Activated CD4-positive, alpha-beta T cell treated with anti-CD3 and anti-CD28 coated beads for 36 hours (primary cell): Measurements from ENCODE around the gene SIK3. TPM values are rescaled to one million over a fixed set of nuclear protein-coding genes. Genes with fewer than 3 reads are reported as not detected.
"Not testable (repeated sequence)": the region's sequence is repeated elsewhere in the genome, so short reads cannot be mapped to it uniquely, and the experiment has no call there.

Experiments
- ATAC-seq: fragments of 200-7000 bp; cut with Tn5 transposase; one replicate; pipeline ENCODE4 v1.10.0; 2021; ENCODE audit warnings: mild to moderate bottlenecking, moderate library complexity
- CTCF ChIA-PET: fragments of 350-600 bp; sonication (Branson Sonifier 250); formaldehyde crosslinking; loops from one replicate; lab custom pipeline; 2021; ENCODE audit warnings: antibody characterized with exemption; lab: Charles Lee
- POLR2A ChIA-PET: fragments of 350-600 bp; sonication (Branson Sonifier 250); formaldehyde crosslinking; loops from one replicate; lab custom pipeline; 2021; ENCODE audit warnings: antibody characterized with exemption, inconsistent platforms; lab: Charles Lee
- DNase-seq: peaks from one replicate; pipeline ENCODE4 v3.0.0-alpha.2; 2020
- H3K27ac Mint-ChIP-seq: one replicate; pipeline ENCODE4 v1.8.0; 2021; ENCODE audit warnings: mixed read lengths
- H3K27me3 Mint-ChIP-seq: one replicate; pipeline ENCODE4 v1.8.0; 2021; ENCODE audit warnings: mixed read lengths
- H3K36me3 Mint-ChIP-seq: one replicate; pipeline ENCODE4 v1.8.0; 2021; ENCODE audit warnings: low read depth, mixed read lengths
- H3K4me1 Mint-ChIP-seq: one replicate; pipeline ENCODE4 v1.8.0; 2021; ENCODE audit warnings: mixed read lengths
- H3K4me3 Mint-ChIP-seq: one replicate; pipeline ENCODE4 v1.8.0; 2021; ENCODE audit warnings: mild to moderate bottlenecking, moderate library complexity, mixed read lengths
- H3K9me3 Mint-ChIP-seq: one replicate; pipeline ENCODE4 v1.8.0; 2021; ENCODE audit warnings: low read depth, mixed read lengths
- intact Hi-C, 2 experiments: fragments of 100-400 bp; cut with DNase I in 1 of 2; cut with micrococcal nuclease in 1 of 2; formaldehyde crosslinking; loops; one replicate each; pipeline versions ENCODE4 v1.14.2 to v1.15.1; 2022 to 2024; cut with DNase I, micrococcal nuclease
- total RNA-seq, 2 experiments: library from RNA; stranded (reverse); gene quantifications; one replicate each; pipeline ENCODE4 v1.2.3, GENCODE V29; 2021

The SIK3 gene
- total RNA-seq, 2 experiments from 2014 or later = 23.6 to 25.3 TPM

DNA sequence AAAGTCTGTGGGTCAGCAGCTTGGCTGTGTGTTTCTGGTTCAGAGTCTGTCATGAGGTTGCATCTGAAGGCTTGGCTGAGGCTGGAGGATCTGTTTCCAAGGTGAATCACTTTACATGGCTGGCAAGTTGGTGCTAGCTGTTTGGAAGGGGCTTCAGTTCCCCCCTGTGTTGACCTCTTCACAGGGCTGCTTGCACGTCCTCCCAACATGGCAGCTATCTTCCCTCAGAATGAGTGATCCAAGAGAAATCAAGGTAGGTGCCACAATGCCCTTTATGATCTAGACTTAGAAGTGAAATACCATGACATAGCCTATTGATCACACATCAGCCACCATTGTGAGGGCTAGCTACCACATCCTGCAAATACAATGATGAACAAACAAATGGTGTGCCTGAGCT is 285.1 kb downstream of the SIK3 start:
- H3K4me3 Mint-ChIP-seq = no peak overlapping the region
- no peaks in the 10 kb centered on the region for H3K9me3 Mint-ChIP-seq
- H3K27me3 Mint-ChIP-seq = no peaks in the 10 kb centered on the region
- POLR2A ChIA-PET = no interaction called here
- CTCF ChIA-PET = interaction anchor here (0.6 to 2.0 kb wide), 7 partner anchors 9 to 293 kb away, joined by 3 to 10 read pairs (median 3); partner anchors contain the start of gene APOA5
- intact Hi-C loops = no loop called here
- no peak overlapping the region for H3K27ac Mint-ChIP-seq
- DNase-seq (no peak), ATAC-seq (no peak)
- no peaks in the 10 kb centered on the region for H3K4me1 Mint-ChIP-seq
- no peaks in the 10 kb centered on the region for H3K36me3 Mint-ChIP-seq

DNA sequence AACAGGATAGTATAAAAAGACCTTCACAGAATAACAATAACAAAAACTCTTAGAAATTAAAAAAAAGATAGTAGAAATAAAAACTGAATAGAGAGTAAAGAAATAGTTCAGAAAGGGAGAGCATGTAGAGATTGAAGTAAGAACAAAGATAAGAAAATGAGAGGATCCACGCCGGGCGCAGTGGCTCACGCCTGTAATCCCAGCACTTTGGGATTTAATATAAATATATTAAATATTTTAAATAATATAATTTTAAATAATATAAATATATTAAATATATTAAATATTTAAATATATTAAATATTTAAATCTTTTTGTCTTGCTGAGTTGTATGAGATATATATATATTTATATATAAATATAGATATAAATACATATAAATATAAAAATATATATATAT is 286.1 kb downstream of the SIK3 start:
- Mint-ChIP-seq H3K27ac (no peak overlapping the region), H3K9me3 (no peaks in the 10 kb centered on the region), H3K36me3 (no peaks in the 10 kb centered on the region), H3K27me3 (no peaks in the 10 kb centered on the region), H3K4me3 (no peak overlapping the region), H3K4me1 (no peaks in the 10 kb centered on the region)
- DNase-seq (no peak), ATAC-seq (no peak)
- ChIA-PET CTCF (interaction anchor here (2.0 kb wide), 1 partner anchor 21 kb away, joined by 10 read pairs; the partner anchor contains the start of gene APOA5), POLR2A (no interaction called here)
- intact Hi-C loops = no loop called here

DNA sequence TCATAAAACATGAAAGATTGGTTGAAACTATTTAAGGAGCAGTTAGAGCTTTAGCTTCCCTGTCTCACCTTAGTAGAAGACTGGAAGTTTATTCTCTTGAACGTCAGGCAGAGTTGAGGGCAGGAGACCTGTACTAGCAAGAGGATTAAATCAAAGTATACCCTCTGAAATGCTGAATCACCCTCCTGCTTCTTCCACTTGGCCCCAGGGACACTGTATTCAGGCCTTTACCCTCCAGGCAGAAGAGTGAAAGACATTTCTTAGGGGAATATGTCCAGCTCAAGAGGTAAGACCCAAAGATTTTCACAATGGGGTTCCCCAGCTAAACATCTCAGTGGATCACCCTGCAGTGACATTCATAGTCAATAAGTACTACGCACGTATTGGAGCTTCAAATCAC is 287.0 kb downstream of the SIK3 start:
- ChIA-PET CTCF (interaction anchor here (0.6 to 2.2 kb wide), 4 partner anchors 24 to 298 kb away, joined by 3 to 7 read pairs (median 4); no protein-coding TSS in a partner anchor), POLR2A (no interaction called here)
- no peaks in the 10 kb centered on the region for H3K27me3 Mint-ChIP-seq
- intact Hi-C loops = no loop called here
- no peaks in the 10 kb centered on the region for H3K36me3 Mint-ChIP-seq
- H3K27ac Mint-ChIP-seq = no peak overlapping the region
- no peaks in the 10 kb centered on the region for H3K4me1 Mint-ChIP-seq
- no peak overlapping the region for H3K4me3 Mint-ChIP-seq
- H3K9me3 Mint-ChIP-seq = no peaks in the 10 kb centered on the region
- DNase-seq (no peak), ATAC-seq (no peak)

DNA sequence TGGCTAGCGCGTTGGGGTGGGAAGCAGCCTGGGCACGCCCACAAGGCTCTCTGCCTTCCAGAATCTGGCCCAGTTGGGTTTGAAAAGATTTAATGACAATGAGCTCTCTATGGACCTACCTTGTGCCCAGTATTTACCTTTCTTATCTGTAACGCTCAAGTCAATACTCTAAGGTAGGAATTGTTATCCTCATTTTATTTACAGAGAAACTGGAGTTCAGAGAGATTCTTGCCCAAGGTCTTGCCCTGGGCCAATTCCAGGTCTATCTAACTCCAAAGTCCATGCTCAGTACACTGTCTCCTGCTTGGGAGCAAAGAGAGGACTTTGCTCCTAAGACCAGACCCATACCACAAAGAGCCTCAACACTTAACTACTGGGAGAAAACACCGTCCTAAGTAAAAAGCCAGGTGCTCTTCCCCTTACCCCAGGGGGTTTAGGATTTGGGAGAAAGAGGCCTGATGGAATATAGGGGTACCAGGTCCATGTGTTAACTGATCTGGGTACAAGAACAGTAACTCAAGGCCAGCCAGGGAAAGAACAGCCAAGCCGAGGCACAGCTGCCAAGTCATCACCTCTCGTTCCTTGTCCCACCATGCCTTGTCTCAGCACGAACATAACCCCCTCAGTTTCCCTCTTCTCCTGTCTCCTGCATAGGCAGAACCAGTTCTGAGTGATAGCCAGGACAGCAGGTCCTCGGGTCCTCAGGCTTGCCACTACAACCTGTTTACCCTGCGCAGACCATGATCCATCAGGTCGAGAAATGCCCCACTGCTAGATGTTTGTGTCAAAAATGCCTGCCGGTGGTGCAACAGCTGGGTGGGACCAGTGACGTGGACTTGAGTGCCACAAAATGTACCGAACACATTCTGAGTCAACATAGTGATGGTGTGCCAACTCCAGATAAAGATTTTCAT is 289.7 kb downstream of the SIK3 start:
- no peak overlapping the region for H3K4me3 Mint-ChIP-seq
- H3K27ac Mint-ChIP-seq = no peak overlapping the region
- ChIA-PET POLR2A (interaction anchor here (0.6 kb wide), 1 partner anchor 330 kb away, joined by 7 read pairs; no protein-coding TSS in a partner anchor), CTCF (interaction anchor here (0.7 to 2.2 kb wide), 3 partner anchors 19 to 41 kb away, joined by 3 to 7 read pairs (median 4); no protein-coding TSS in a partner anchor)
- ATAC-seq (no peak), DNase-seq (no peak)
- H3K36me3 Mint-ChIP-seq = no peaks in the 10 kb centered on the region
- H3K9me3 Mint-ChIP-seq = no peaks in the 10 kb centered on the region
- no peaks in the 10 kb centered on the region for H3K4me1 Mint-ChIP-seq
- H3K27me3 Mint-ChIP-seq = no peaks in the 10 kb centered on the region
- intact Hi-C loops = no loop called here

DNA sequence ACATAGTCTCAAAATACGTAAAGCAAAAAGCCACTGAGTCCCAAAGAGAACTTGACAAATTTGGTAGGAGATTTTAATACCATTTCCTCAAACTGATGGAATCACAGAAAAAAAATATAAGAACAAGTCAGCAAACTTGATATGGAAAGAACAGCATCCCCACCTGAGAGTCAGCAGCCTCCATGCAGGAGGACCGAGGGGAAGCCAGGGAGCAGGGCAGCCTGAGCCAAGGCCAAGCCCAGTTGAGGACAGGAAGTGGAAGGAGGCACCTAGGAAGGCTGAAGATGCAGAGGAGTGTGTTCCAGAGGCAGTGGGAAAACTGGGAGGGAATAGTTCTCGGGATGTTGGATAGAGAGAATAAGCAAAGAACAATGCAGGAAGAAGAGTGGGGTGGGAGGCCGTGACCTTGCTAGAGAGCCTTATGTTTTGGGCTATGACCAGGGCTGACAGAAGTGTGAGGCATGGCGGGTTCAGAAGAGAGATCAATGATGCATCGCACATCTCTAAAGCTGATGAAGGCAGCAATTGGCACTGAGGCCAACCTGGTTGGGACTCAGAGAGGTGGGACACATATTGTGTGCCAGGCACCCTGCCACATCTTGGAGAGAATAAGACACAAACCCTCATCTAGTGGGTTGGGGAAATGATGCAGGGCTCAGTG is 290.5 kb downstream of the SIK3 start:
- ChIA-PET CTCF (no interaction called here), POLR2A (interaction anchor here (0.6 kb wide), 1 partner anchor 414 kb away, joined by 3 read pairs; no protein-coding TSS in a partner anchor)
- intact Hi-C loops = no loop called here
- Mint-ChIP-seq H3K27me3 (no peaks in the 10 kb centered on the region), H3K4me3 (no peak overlapping the region), H3K9me3 (no peaks in the 10 kb centered on the region), H3K27ac (no peak overlapping the region), H3K4me1 (no peaks in the 10 kb centered on the region), H3K36me3 (no peaks in the 10 kb centered on the region)
- no peak for ATAC-seq
- DNase-seq = no peak

DNA sequence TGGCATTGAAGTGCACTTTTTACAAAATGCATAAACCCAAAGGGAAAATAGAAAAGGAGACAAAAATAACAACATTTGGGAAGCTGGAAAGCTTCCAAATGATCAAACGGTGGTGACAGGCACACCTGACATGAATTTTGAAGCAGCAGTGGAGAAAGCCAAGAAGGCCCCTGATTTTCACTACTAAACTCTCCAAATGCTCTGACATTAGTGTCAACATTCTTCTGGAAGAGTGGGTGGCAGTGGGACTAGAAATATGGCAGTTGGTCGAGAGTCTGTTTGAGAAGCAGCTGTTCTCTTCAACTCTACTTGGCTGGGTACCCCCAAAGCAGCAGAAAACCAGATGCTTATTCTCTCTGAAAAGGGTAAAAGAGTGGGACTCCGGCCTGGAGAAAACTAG is 294.2 kb downstream of the SIK3 start:
- no peaks in the 10 kb centered on the region for H3K4me1 Mint-ChIP-seq
- no peaks in the 10 kb centered on the region for H3K9me3 Mint-ChIP-seq
- H3K4me3 Mint-ChIP-seq = no peak overlapping the region
- DNase-seq (no peak), ATAC-seq (no peak)
- intact Hi-C loops = no loop called here
- CTCF ChIA-PET = interaction anchor here (0.9 to 1.3 kb wide), 3 partner anchors 9 to 32 kb away, joined by 3 to 6 read pairs (median 4); partner anchors contain the start of gene APOA5
- no peaks in the 10 kb centered on the region for H3K36me3 Mint-ChIP-seq
- H3K27ac Mint-ChIP-seq = no peak overlapping the region
- POLR2A ChIA-PET = no interaction called here
- peaks cover 7% of the 10 kb centered on the region for H3K27me3 Mint-ChIP-seq

DNA sequence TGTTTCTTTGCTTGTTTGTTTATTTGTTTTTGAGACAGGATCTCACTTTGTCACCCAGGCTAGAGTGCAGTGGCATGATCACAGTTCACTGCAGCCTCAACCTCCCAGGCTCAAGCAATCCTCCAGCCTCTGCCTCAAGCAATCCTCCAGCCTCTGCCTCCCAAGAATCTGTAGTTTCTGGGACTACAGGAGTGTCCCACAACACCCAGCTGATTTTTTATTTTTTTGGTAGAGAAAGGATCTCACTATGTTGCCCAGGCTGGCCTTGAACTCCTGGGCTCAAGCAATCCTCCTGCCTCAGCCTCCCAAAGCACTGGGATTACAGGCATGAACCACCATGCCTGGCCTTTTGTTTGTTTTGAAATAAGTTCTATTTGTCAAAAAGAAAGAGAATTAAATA is 296.6 kb downstream of the SIK3 start:
- DNase-seq, intact Hi-C loops, ATAC-seq, H3K36me3 Mint-ChIP-seq, H3K9me3 Mint-ChIP-seq, H3K27ac Mint-ChIP-seq, H3K27me3 Mint-ChIP-seq, POLR2A ChIA-PET, H3K4me1 Mint-ChIP-seq, H3K4me3 Mint-ChIP-seq: not testable (repeated sequence)
- CTCF ChIA-PET = interaction anchor here (0.6 to 1.0 kb wide), 2 partner anchors 9 to 10 kb away, joined by 3 read pairs; partner anchors contain the start of gene APOA5

DNA sequence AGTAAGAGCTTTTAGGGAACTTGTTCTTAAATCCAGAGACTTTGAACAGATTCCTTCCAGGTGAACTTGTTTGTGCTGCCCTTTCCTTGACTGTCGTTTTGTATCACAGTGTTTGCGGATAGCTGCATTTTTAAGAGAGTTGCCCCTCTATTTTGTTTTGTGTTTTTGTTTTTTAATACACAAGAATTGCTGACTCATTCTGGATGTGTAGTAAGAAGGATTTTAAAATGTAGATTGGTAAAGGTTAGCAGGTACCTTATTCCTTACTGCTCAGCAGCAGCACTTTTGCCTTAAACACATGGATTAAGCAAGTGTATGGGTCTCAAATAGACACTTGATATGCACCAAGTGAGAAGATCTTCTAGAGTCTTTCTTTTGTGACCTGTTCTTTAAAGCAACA is 297.6 kb downstream of the SIK3 start:
- ATAC-seq (no peak), DNase-seq (no peak)
- Mint-ChIP-seq H3K9me3 (no peaks in the 10 kb centered on the region), H3K27ac (no peak overlapping the region), H3K4me3 (no peak overlapping the region), H3K36me3 (no peaks in the 10 kb centered on the region), H3K27me3 (peaks cover 7% of the 10 kb centered on the region), H3K4me1 (peaks cover 3% of the 10 kb centered on the region)
- ChIA-PET CTCF (interaction anchor here (0.6 to 2.1 kb wide), 4 partner anchors 10 to 379 kb away, joined by 3 to 10 read pairs (median 3); partner anchors contain the start of gene APOA5), POLR2A (no interaction called here)
- intact Hi-C loops = no loop called here

DNA sequence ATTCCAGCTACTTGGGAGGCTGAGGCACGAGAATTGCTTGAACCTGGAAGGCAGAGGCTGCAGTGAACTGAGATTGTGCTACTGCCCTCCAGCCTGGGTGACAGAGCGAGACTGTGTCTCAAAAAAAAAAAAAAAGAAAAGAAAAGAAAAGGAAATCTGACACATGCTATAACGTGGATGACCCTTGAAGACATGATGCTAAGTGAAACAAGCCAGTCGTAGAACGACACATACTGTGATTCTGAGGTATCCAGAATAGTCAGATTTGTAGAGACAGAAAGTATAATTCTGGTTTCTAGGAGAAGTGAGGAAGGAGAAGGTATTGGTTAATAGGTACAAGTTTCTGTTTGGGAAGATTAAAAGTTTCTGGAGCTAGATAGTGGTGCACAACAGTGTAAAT is 299.9 kb downstream of the SIK3 start:
- intact Hi-C loops = no loop called here
- POLR2A ChIA-PET = no interaction called here
- no peak overlapping the region for H3K4me3 Mint-ChIP-seq
- ATAC-seq = peak; percentile 76
- H3K27ac Mint-ChIP-seq = no peak overlapping the region
- peaks cover 3% of the 10 kb centered on the region for H3K4me1 Mint-ChIP-seq
- no peak for DNase-seq
- H3K36me3 Mint-ChIP-seq = no peaks in the 10 kb centered on the region
- no peaks in the 10 kb centered on the region for H3K9me3 Mint-ChIP-seq
- CTCF ChIA-PET = interaction anchor here (1.3 kb wide), 1 partner anchor 26 kb away, joined by 5 read pairs; the partner anchor contains the start of gene BUD13
- peaks cover 7% of the 10 kb centered on the region for H3K27me3 Mint-ChIP-seq

DNA sequence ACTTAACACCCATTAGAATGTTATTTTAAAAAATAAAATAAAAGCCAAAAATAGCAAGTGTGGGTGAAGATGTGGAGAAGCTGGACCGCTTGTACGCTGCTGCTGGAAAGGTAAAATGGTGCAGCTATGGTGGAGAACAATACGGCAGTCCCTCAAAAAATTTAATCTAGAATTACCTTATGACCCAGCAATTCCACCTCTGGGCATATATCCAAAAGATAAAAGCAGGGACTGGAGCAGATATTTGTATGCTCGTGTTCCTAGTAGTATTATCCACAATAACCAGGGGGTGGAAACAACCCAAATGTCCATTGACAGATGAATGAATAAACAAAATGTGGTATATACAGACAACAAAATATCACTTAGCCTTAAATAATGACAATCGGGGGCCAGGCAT is 300.4 kb downstream of the SIK3 start:
- ATAC-seq = no peak
- POLR2A ChIA-PET = no interaction called here

DNA sequence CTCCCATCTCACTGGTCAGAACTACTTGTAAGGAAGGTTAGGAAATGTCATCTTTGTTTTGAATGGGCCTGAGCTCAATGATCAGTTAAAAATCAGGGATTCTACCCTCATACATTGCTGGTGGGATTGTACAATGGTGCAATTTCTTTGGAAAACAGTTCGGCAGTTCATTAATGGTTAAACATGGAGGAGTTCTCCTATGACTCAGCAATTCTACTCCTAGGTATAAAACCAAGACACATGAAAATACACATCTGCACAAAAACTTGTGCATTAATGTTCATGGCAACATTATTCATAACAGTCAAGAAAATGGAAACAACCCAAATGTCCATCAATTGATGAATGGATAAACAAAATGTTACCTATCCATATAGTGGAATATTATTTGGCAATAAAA is 301.7 kb downstream of the SIK3 start:
- Mint-ChIP-seq H3K27me3 (peaks cover 7% of the 10 kb centered on the region), H3K4me3 (no peak overlapping the region), H3K4me1 (peaks cover 3% of the 10 kb centered on the region), H3K36me3 (no peaks in the 10 kb centered on the region), H3K9me3 (no peaks in the 10 kb centered on the region), H3K27ac (no peak overlapping the region)
- CTCF ChIA-PET = interaction anchor here (0.6 to 1.1 kb wide), 3 partner anchors 24 to 201 kb away, joined by 3 to 5 read pairs (median 3); partner anchors contain the start of gene BUD13
- ATAC-seq = no peak
- POLR2A ChIA-PET = no interaction called here
- intact Hi-C loops = no loop called here
- DNase-seq = no peak

More for the DNA sequence above, 300.4 kb downstream of the SIK3 start:
- H3K27me3 Mint-ChIP-seq = peaks cover 7% of the 10 kb centered on the region
- no peaks in the 10 kb centered on the region for H3K36me3 Mint-ChIP-seq
- H3K4me3 Mint-ChIP-seq = no peak overlapping the region
- intact Hi-C loops = no loop called here
- no peaks in the 10 kb centered on the region for H3K9me3 Mint-ChIP-seq
- H3K4me1 Mint-ChIP-seq = peaks cover 3% of the 10 kb centered on the region
- CTCF ChIA-PET = no interaction called here
- H3K27ac Mint-ChIP-seq = no peak overlapping the region
- no peak for DNase-seq
